OCI-LY3 (cell line): ENCODE results near the gene SLC12A5.

Experiments used
- EZH2phosphoT487 ChIP-seq: fragments of 200-600 bp; shearing (Covaris generic); IDR thresholded peaks from 2 replicates; pipeline ENCODE4 v1.6.1; 2018; ENCODE audit warnings: antibody characterized with exemption, mixed run types, low read depth
- TF ChIP-seq, protein P1 (sequence below): fragments of 200-600, 300-600 bp; sonication (generic); IDR thresholded peaks from 2 replicates; pipeline ENCODE4 v1.5.1; 2014; ENCODE audit warnings: antibody characterized with exemption, low read length, low read depth

DNA sequence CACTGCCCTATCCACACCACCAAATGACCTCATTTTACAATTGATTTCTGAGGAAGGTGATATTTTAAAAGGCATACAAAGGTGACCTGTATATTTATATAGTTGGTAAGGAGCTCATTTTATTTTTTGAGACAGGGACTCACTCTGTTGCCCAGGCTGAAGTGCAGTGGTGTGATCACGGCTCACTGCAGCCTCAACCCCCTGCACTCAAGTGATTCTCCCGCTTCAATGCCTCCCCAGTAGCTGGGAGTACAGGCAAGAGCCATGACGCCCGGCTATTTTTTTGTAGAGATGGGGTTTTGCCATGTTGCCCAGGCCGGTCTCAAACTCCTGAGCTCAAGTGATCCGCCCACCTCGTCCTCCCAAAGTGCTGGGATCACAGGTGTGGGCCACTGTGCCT lies 47.8 kb downstream of the SLC12A5 start:
- TF ChIP-seq, protein P1, sequence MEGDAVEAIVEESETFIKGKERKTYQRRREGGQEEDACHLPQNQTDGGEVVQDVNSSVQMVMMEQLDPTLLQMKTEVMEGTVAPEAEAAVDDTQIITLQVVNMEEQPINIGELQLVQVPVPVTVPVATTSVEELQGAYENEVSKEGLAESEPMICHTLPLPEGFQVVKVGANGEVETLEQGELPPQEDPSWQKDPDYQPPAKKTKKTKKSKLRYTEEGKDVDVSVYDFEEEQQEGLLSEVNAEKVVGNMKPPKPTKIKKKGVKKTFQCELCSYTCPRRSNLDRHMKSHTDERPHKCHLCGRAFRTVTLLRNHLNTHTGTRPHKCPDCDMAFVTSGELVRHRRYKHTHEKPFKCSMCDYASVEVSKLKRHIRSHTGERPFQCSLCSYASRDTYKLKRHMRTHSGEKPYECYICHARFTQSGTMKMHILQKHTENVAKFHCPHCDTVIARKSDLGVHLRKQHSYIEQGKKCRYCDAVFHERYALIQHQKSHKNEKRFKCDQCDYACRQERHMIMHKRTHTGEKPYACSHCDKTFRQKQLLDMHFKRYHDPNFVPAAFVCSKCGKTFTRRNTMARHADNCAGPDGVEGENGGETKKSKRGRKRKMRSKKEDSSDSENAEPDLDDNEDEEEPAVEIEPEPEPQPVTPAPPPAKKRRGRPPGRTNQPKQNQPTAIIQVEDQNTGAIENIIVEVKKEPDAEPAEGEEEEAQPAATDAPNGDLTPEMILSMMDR, result no peak
- TF ChIP-seq EZH2phosphoT487, result no peak
